GM23248 (cell line): ENCODE measurements around the gene CYP4B1. TPM values are rescaled to one million over a fixed set of nuclear protein-coding genes. Genes with fewer than 3 reads are reported as not detected.

Experiments used
- DNase-seq: peaks from one replicate; pipeline ENCODE4 v3.0.0-alpha.2; 2015
- H2AFZ ChIP-seq: fragments of 200-600 bp; sonication (generic); 2 replicates; pipeline ENCODE4 v1.6.1; 2016; ENCODE audit warnings: antibody characterized with exemption
- H3F3A ChIP-seq: fragments of 200-600 bp; sonication (generic); 2 replicates; pipeline ENCODE4 v1.6.1; 2016; ENCODE audit warnings: mild to moderate bottlenecking, antibody characterized with exemption, mixed run types; ENCODE audit not compliant: insufficient read depth
- H3K27ac ChIP-seq: fragments of 200-600 bp; sonication (generic); 2 replicates; pipeline ENCODE4 v1.5.1; 2016; ENCODE audit warnings: mild to moderate bottlenecking
- H3K27me3 ChIP-seq: fragments of 200-600 bp; sonication (generic); replicated peaks from 2 replicates; pipeline ENCODE4 v1.6.1; 2016; ENCODE audit warnings: mild to moderate bottlenecking; ENCODE audit not compliant: insufficient read depth
- H3K36me3 ChIP-seq: fragments of 200-600 bp; sonication (generic); 2 replicates; pipeline ENCODE4 v1.6.1; 2016; ENCODE audit warnings: low read depth, mild to moderate bottlenecking
- H3K4me1 ChIP-seq: fragments of 200-600 bp; sonication (generic); 2 replicates; pipeline ENCODE4 v1.6.1; 2016; ENCODE audit warnings: mild to moderate bottlenecking; ENCODE audit not compliant: insufficient read depth
- H3K4me2 ChIP-seq: fragments of 200-600 bp; sonication (generic); one replicate; pipeline ENCODE4 v1.6.1; 2016; ENCODE audit warnings: mild to moderate bottlenecking; ENCODE audit not compliant: unreplicated experiment
- H3K4me3 ChIP-seq: fragments of 200-600 bp; sonication (generic); 2 replicates; pipeline ENCODE4 v1.5.1; 2016; ENCODE audit warnings: mild to moderate bottlenecking
- H3K79me2 ChIP-seq: fragments of 200-600 bp; sonication (generic); 2 replicates; pipeline ENCODE4 v1.6.1; 2016; ENCODE audit warnings: mild to moderate bottlenecking; ENCODE audit not compliant: insufficient read depth
- H3K9ac ChIP-seq: fragments of 200-600 bp; sonication (generic); 2 replicates; pipeline ENCODE4 v1.6.1; 2016; ENCODE audit warnings: mild to moderate bottlenecking
- H3K9me2 ChIP-seq: fragments of 200-600 bp; sonication (generic); 2 replicates; pipeline ENCODE4 v1.6.1; 2016; ENCODE audit warnings: mixed run types, mild to moderate bottlenecking, moderate library complexity; ENCODE audit not compliant: insufficient read depth
- H3K9me3 ChIP-seq: fragments of 200-600 bp; sonication (generic); one replicate; pipeline ENCODE4 v1.6.1; 2017; ENCODE audit warnings: low read depth
- H4K20me1 ChIP-seq: fragments of 200-600 bp; sonication (generic); 2 replicates; pipeline ENCODE4 v1.6.0; 2016; ENCODE audit not compliant: insufficient read depth
- EZH2 ChIP-seq: fragments of 200-600 bp; sonication (generic); IDR thresholded peaks from 2 replicates; pipeline ENCODE4 v1.6.1; 2018; ENCODE audit warnings: antibody characterized with exemption, mild to moderate bottlenecking; ENCODE audit not compliant: insufficient read depth, poor library complexity, severe bottlenecking
- EZH2phosphoT487 ChIP-seq: fragments of 200-600 bp; sonication (generic); IDR thresholded peaks from 2 replicates; pipeline ENCODE4 v1.6.1; 2018; ENCODE audit warnings: antibody characterized with exemption, moderate library complexity, mild to moderate bottlenecking, low read depth; ENCODE audit not compliant: insufficient read depth
- WGBS, 2 experiments: methylation state at CpG; one replicate each; pipeline ENCODE4 v1.1.6; 2015 to 2017; ENCODE audit warnings: low lambda C conversion rate in 2 of 2, low coverage in 1 of 2; ENCODE audit errors: missing lambda C conversion rate in 2 of 2; 5-methylcytosine and 5-hydroxymethylcytosine counted together
- in situ Hi-C: fragments of 300-500 bp; cut with MboI; formaldehyde crosslinking; loops from 2 replicates; pipeline ENCODE4 v1.15.0; 2020
- polyA plus RNA-seq: library from polyadenylated mRNA; unstranded; fragments of >200 nt; fragmentation: Nextera tagmentation; extraction: Ambion mirVana; gene quantifications from 2 replicates; pipeline ENCODE4 v1.2.1, GENCODE V29; 2016
- total RNA-seq: library from RNA; depleted of rRNA; stranded (reverse); fragments of >200 nt; shearing (Covaris generic); gene quantifications from 2 replicates; pipeline ENCODE4 v1.2.3, GENCODE V29; 2014

Gene CYP4B1
- total and polyA plus RNA-seq, 2 experiments from 2014 or later: not detected

- Histone ChIP-seq H3K27ac (no peak overlapping the region), H3K9me2 (no peaks in the 10 kb centered on the region), H3K27me3 (no peaks in the 10 kb centered on the region), H3K36me3 (no peaks in the 10 kb centered on the region), H3K4me2 (no peak overlapping the region), H2AFZ (no peak overlapping the region), H3K4me3 (no peak overlapping the region), H3F3A (no peaks in the 10 kb centered on the region), H3K9ac (no peak overlapping the region), H4K20me1 (no peaks in the 10 kb centered on the region), H3K79me2 (no peaks in the 10 kb centered on the region), H3K4me1 (no peaks in the 10 kb centered on the region), H3K9me3 (no peaks in the 10 kb centered on the region)
- DNase-seq: peak; percentile 33
- in situ Hi-C loops: no loop called here
- WGBS, 2 experiments: 19 to 21% methylated on average over 13 of the region's 13 CpGs
- TF ChIP-seq EZH2: no peak
- TF ChIP-seq EZH2phosphoT487: no peak
Measured at GRCh38 chr1:46806196-46807020, 7.6 kb downstream of the CYP4B1 start.

- Histone ChIP-seq H3K4me2 (no peak overlapping the region), H3K36me3 (no peaks in the 10 kb centered on the region), H3K27ac (no peak overlapping the region), H3F3A (no peaks in the 10 kb centered on the region), H4K20me1 (no peaks in the 10 kb centered on the region), H3K9me3 (no peaks in the 10 kb centered on the region), H3K27me3 (no peaks in the 10 kb centered on the region), H3K4me1 (no peaks in the 10 kb centered on the region), H3K9ac (no peak overlapping the region), H3K4me3 (no peak overlapping the region), H3K9me2 (no peaks in the 10 kb centered on the region), H3K79me2 (no peaks in the 10 kb centered on the region), H2AFZ (no peak overlapping the region)
- in situ Hi-C loops: no loop called here
- no peak for DNase-seq
- WGBS, 2 experiments: 9 to 10% methylated on average over 7 of the region's 7 CpGs
- TF ChIP-seq EZH2 (no peak), EZH2phosphoT487 (no peak)
Measured at GRCh38 chr1:46807046-46807972, 8.5 kb downstream of the CYP4B1 start.

GRCh38 chr1:46809071-46809470 is 10.2 kb downstream of the CYP4B1 start:
- Histone ChIP-seq H3K4me3 (no peak overlapping the region), H3K36me3 (no peaks in the 10 kb centered on the region), H3K79me2 (no peaks in the 10 kb centered on the region), H3K9me2 (no peaks in the 10 kb centered on the region), H3K9ac (no peak overlapping the region), H3F3A (no peaks in the 10 kb centered on the region), H2AFZ (no peak overlapping the region), H4K20me1 (no peaks in the 10 kb centered on the region), H3K4me1 (no peaks in the 10 kb centered on the region), H3K9me3 (no peaks in the 10 kb centered on the region), H3K27me3 (no peaks in the 10 kb centered on the region), H3K4me2 (no peak overlapping the region), H3K27ac (no peak overlapping the region)
- WGBS, 2 experiments: 90 to 92% methylated on average over 1 of the region's 1 CpG
- TF ChIP-seq EZH2phosphoT487 (no peak), EZH2 (no peak)
- in situ Hi-C loops: no loop called here
- no peak for DNase-seq

GRCh38 chr1:46809904-46810303 is 11.1 kb downstream of the CYP4B1 start:
- no peak for DNase-seq
- no peaks in the 10 kb centered on the region for H3K9me2 ChIP-seq
- WGBS, 2 experiments: 55 to 62% methylated on average over 3 of the region's 3 CpGs
- no peak overlapping the region for H3K4me2 ChIP-seq
- no peaks in the 10 kb centered on the region for H3K36me3 ChIP-seq
- H3K9me3 ChIP-seq: no peaks in the 10 kb centered on the region
- in situ Hi-C loops: no loop called here
- H3K79me2 ChIP-seq: no peaks in the 10 kb centered on the region
- no peaks in the 10 kb centered on the region for H3F3A ChIP-seq
- no peaks in the 10 kb centered on the region for H3K27me3 ChIP-seq
- H3K9ac ChIP-seq: no peak overlapping the region
- TF ChIP-seq EZH2phosphoT487 (no peak), EZH2 (no peak)
- no peaks in the 10 kb centered on the region for H3K4me1 ChIP-seq
- H3K4me3 ChIP-seq: no peak overlapping the region
- no peak overlapping the region for H3K27ac ChIP-seq
- no peak overlapping the region for H2AFZ ChIP-seq
- no peaks in the 10 kb centered on the region for H4K20me1 ChIP-seq
